PC-9 (cell line): ENCODE measurements around the gene ESPL1.

Source experiments
- EZH2 ChIP-seq: fragments of 200-600 bp; sonication (generic); IDR thresholded peaks from 2 replicates; pipeline ENCODE4 v1.8.0; 2017; ENCODE audit warnings: antibody characterized with exemption, low read depth
- TF ChIP-seq, protein P1 (sequence below): fragments of 200-600 bp; sonication (generic); conservative IDR thresholded peaks from 2 replicates; pipeline ENCODE4 v1.6.1; 2017; ENCODE audit warnings: mixed run types, antibody characterized with exemption, mild to moderate bottlenecking, moderate library complexity

DNA sequence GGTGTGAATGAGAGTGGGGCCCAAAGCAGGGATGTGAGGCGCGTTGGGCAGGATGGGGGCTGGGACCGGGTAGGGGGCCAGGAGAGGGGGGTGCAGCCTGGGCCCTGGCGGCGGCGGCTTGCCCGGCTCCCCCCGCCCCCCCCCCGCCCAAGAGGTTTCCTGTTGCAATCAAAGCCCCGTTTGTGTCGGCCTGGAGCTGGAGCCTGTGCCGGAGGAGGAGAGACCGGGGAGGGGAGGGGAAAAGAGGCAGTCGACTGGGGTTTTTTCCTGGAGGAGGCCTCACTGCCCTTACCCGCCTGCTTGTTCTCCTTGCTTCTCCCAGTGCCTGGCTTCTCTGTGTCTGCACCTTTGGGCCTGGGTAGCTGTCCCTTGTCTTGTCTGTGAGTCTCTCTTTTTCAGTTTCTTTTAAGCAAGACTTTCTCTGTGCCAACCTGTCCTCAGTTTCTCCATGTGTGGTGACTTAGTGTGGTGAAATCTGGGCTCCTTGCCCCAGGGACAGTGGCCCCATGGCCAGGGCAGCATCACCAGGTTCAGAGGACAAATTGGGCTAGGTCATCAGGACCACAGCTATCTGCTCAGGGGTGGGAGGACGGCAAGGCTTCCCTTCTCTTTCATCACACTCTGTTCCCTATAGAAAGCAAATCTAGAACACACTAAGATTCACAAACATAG, 44.6 kb upstream of the ESPL1 start:
- TF ChIP-seq, protein P1, sequence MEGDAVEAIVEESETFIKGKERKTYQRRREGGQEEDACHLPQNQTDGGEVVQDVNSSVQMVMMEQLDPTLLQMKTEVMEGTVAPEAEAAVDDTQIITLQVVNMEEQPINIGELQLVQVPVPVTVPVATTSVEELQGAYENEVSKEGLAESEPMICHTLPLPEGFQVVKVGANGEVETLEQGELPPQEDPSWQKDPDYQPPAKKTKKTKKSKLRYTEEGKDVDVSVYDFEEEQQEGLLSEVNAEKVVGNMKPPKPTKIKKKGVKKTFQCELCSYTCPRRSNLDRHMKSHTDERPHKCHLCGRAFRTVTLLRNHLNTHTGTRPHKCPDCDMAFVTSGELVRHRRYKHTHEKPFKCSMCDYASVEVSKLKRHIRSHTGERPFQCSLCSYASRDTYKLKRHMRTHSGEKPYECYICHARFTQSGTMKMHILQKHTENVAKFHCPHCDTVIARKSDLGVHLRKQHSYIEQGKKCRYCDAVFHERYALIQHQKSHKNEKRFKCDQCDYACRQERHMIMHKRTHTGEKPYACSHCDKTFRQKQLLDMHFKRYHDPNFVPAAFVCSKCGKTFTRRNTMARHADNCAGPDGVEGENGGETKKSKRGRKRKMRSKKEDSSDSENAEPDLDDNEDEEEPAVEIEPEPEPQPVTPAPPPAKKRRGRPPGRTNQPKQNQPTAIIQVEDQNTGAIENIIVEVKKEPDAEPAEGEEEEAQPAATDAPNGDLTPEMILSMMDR: no peak
- TF ChIP-seq EZH2: no peak
